ENCODE data around the gene NEBL. TPM values are rescaled to one million over a fixed set of nuclear protein-coding genes. Genes with fewer than 3 reads are reported as not detected.

The NEBL gene
- total RNA-seq, 2 experiments from 2014 or later, result not detected

- no peak for DNase-seq
- CTCF ChIA-PET, result no interaction called here
- H3K4me3 Mint-ChIP-seq, result no peak overlapping the region
- POLR2A ChIA-PET, result no interaction called here
- peaks cover 27% of the 10 kb centered on the region for H3K9me3 Mint-ChIP-seq (ENCODE audit: insufficient read depth)
- no peaks in the 10 kb centered on the region for H3K36me3 Mint-ChIP-seq (ENCODE audit: low read depth)
- no peak for ATAC-seq
- H3K27ac Mint-ChIP-seq, result no peak overlapping the region
- no peaks in the 10 kb centered on the region for H3K4me1 Mint-ChIP-seq (ENCODE audit: low read depth)
- no peaks in the 10 kb centered on the region for H3K27me3 Mint-ChIP-seq (ENCODE audit: low read depth)
These were observed 151.3 kb downstream of the NEBL start for GRCh38 chr10:20745556-20746375.

- CTCF ChIA-PET, result no interaction called here
- no peak for DNase-seq
- no peak overlapping the region for H3K27ac Mint-ChIP-seq
- no peaks in the 10 kb centered on the region for H3K4me1 Mint-ChIP-seq (ENCODE audit: low read depth)
- no peaks in the 10 kb centered on the region for H3K27me3 Mint-ChIP-seq (ENCODE audit: low read depth)
- no peak for ATAC-seq
- H3K36me3 Mint-ChIP-seq (ENCODE audit: low read depth), result no peaks in the 10 kb centered on the region
- no peak overlapping the region for H3K4me3 Mint-ChIP-seq
- H3K9me3 Mint-ChIP-seq (ENCODE audit: insufficient read depth), result peaks cover 18% of the 10 kb centered on the region
- POLR2A ChIA-PET, result no interaction called here
These were observed 152.3 kb downstream of the NEBL start for GRCh38 chr10:20744821-20745220.

GRCh38 chr10:20743942-20744341, 153.2 kb downstream of the NEBL start:
- Mint-ChIP-seq H3K36me3 (ENCODE audit: low read depth) (no peaks in the 10 kb centered on the region), H3K9me3 (ENCODE audit: insufficient read depth) (peaks cover 16% of the 10 kb centered on the region), H3K27me3 (ENCODE audit: low read depth) (no peaks in the 10 kb centered on the region), H3K4me3 (no peak overlapping the region), H3K27ac (no peak overlapping the region), H3K4me1 (ENCODE audit: low read depth) (no peaks in the 10 kb centered on the region)
- DNase-seq (no peak), ATAC-seq (no peak)
- POLR2A ChIA-PET, result no interaction called here
- CTCF ChIA-PET, result no interaction called here

GRCh38 chr10:20742737-20743541, 154.2 kb downstream of the NEBL start:
- Mint-ChIP-seq H3K27me3 (ENCODE audit: low read depth) (no peaks in the 10 kb centered on the region), H3K27ac (no peak overlapping the region), H3K4me3 (no peak overlapping the region), H3K36me3 (ENCODE audit: low read depth) (no peaks in the 10 kb centered on the region), H3K4me1 (ENCODE audit: low read depth) (no peaks in the 10 kb centered on the region), H3K9me3 (ENCODE audit: insufficient read depth) (peaks cover 12% of the 10 kb centered on the region)
- ChIA-PET CTCF (no interaction called here), POLR2A (no interaction called here)
- DNase-seq (no peak), ATAC-seq (no peak)

GRCh38 chr10:20740120-20740519, 157.0 kb downstream of the NEBL start:
- DNase-seq, result no peak
- Mint-ChIP-seq H3K27ac (no peak overlapping the region), H3K4me3 (no peak overlapping the region), H3K27me3 (ENCODE audit: low read depth) (no peaks in the 10 kb centered on the region), H3K9me3 (ENCODE audit: insufficient read depth) (peaks cover under 1% of the 10 kb centered on the region), H3K36me3 (ENCODE audit: low read depth) (no peaks in the 10 kb centered on the region), H3K4me1 (ENCODE audit: low read depth) (no peaks in the 10 kb centered on the region)
- ATAC-seq, result no peak
- ChIA-PET POLR2A (no interaction called here), CTCF (no interaction called here)

- H3K27ac Mint-ChIP-seq, result no peak overlapping the region
- no peak for ATAC-seq
- CTCF ChIA-PET, result no interaction called here
- POLR2A ChIA-PET, result no interaction called here
- H3K9me3 Mint-ChIP-seq (ENCODE audit: insufficient read depth), result peaks cover 4% of the 10 kb centered on the region
- H3K4me1 Mint-ChIP-seq (ENCODE audit: low read depth), result no peaks in the 10 kb centered on the region
- DNase-seq, result no peak
- no peaks in the 10 kb centered on the region for H3K36me3 Mint-ChIP-seq (ENCODE audit: low read depth)
- H3K27me3 Mint-ChIP-seq (ENCODE audit: low read depth), result no peaks in the 10 kb centered on the region
- no peak overlapping the region for H3K4me3 Mint-ChIP-seq
These were observed 160.0 kb downstream of the NEBL start for GRCh38 chr10:20737107-20737506.
